Lung (tissue), 12 donors: Measurements from ENCODE around the gene CMKLR1. TPM values are rescaled to one million over a fixed set of nuclear protein-coding genes. Genes with fewer than 3 reads are reported as not detected.

Experiments
- ATAC-seq: fragments of 200-7000 bp; cut with Tn5 transposase; one replicate; pipeline ENCODE4 v1.9.1; 2020; ENCODE audit warnings: moderate number of reproducible peaks; ENCODE audit not compliant: insufficient read depth, low FRiP score
- DNase-seq, 3 donors: peaks; one replicate each; pipeline ENCODE4 v3.0.0-alpha.2; 2013 to 2017
- H3K27ac ChIP-seq, 2 donors: one replicate each; pipeline ENCODE4 v1.5.1; 2013; ENCODE audit warnings: mild to moderate bottlenecking in 2 of 2, moderate library complexity in 2 of 2, control low read depth in 1 of 2, inconsistent platforms in 1 of 2, low read depth in 1 of 2, low read length in 1 of 2
- H3K27me3 ChIP-seq, 3 donors: one replicate each; pipeline ENCODE4 v1.5.1; 2013; ENCODE audit warnings: low read length in 2 of 3; ENCODE audit not compliant: control insufficient read depth in 3 of 3, insufficient read depth in 3 of 3
- H3K36me3 ChIP-seq, 4 donors: one replicate each; pipeline ENCODE4 v1.5.1; 2013; ENCODE audit warnings: low read length in 4 of 4, mild to moderate bottlenecking in 1 of 4, moderate library complexity in 1 of 4; ENCODE audit not compliant: control insufficient read depth in 4 of 4, insufficient read depth in 4 of 4
- H3K4me1 ChIP-seq, 5 donors: one replicate each; pipeline ENCODE4 v1.5.1; 2013; ENCODE audit warnings: low read length in 5 of 5, mild to moderate bottlenecking in 2 of 5, moderate library complexity in 1 of 5; ENCODE audit not compliant: control insufficient read depth in 5 of 5, insufficient read depth in 5 of 5
- H3K4me3 ChIP-seq: one replicate; pipeline ENCODE4 v1.5.1; 2013; ENCODE audit warnings: mild to moderate bottlenecking, control low read depth, moderate library complexity
- H3K9ac ChIP-seq, 2 donors: one replicate each; pipeline ENCODE4 v1.5.1; 2013; ENCODE audit warnings: low read length in 2 of 2, control low read depth in 1 of 2; ENCODE audit not compliant: insufficient read depth in 1 of 2
- H3K9me3 ChIP-seq, 4 donors: one replicate each; pipeline ENCODE4 v1.5.1; 2013; ENCODE audit warnings: low read length in 3 of 4, mild to moderate bottlenecking in 1 of 4, moderate library complexity in 1 of 4; ENCODE audit not compliant: control insufficient read depth in 4 of 4, insufficient read depth in 3 of 4
- CTCF ChIP-seq: IDR thresholded peaks from 2 replicates; pipeline ENCODE4 v1.5.1; 2012; ENCODE audit warnings: mild to moderate bottlenecking; ENCODE audit errors: control extremely low read depth, extremely low read depth
- WGBS, 2 donors: extraction: QIAGEN DNeasy Blood & Tissue Kit; methylation state at CpG; one replicate each; pipeline ENCODE4 v1.1.7; 2013; 5-methylcytosine and 5-hydroxymethylcytosine counted together
- polyA plus RNA-seq, 2 donors: library from polyadenylated mRNA; stranded (reverse); fragments of 200-250 nt; gene quantifications; one replicate each; pipeline ENCODE4 v1.2.1, GENCODE V29; 2013
- total RNA-seq, 2 donors: library from RNA; depleted of rRNA in 1 of 2; stranded (reverse); fragments of >200 nt in 1 of 2; gene quantifications; one replicate each; pipeline ENCODE4 v1.2.1, GENCODE V29; 2014 to 2021
- donor health status: control.
- donor health status: control.
- donor health status: Bipolar disorder and iron deficiency.
- donor health status: healthy.
- donor health status: DM: yes; HTN: yes; CAD: no.

CMKLR1 gene
- total and polyA plus RNA-seq, 4 donors = 4.4 to 20.5 (median 17.5) TPM

- Histone ChIP-seq H3K9ac (no peak overlapping the region), H3K27ac (no peak overlapping the region), H3K4me1 (peaks cover 0 to 27% (median 11%) of the 10 kb centered on the region in 5 donors), H3K36me3 (peaks cover 0 to 10% (median 5%) of the 10 kb centered on the region in 4 donors), H3K4me3 (no peak overlapping the region), H3K27me3 (peaks cover 0 to 2% (median 0%) of the 10 kb centered on the region in 3 donors), H3K9me3 (peaks cover 0 to 2% (median under 1%) of the 10 kb centered on the region in 4 donors)
- no peak for TF ChIP-seq CTCF
- ATAC-seq = no peak
- WGBS, 2 donors = 70 to 88% methylated on average over 2 of the region's 2 CpGs
- no peak for DNase-seq
Measured at GRCh38 chr12:108326254-108326750, 12.8 kb downstream of the CMKLR1 start.

GRCh38 chr12:108325549-108325948 is 13.6 kb downstream of the CMKLR1 start:
- TF ChIP-seq CTCF = no peak
- H3K4me1 ChIP-seq = peaks cover 0 to 27% (median 11%) of the 10 kb centered on the region in 5 donors
- no peak overlapping the region for H3K4me3 ChIP-seq
- no peak overlapping the region for H3K27ac ChIP-seq
- no peak overlapping the region for H3K9ac ChIP-seq
- H3K36me3 ChIP-seq = peaks cover 0 to 10% (median 5%) of the 10 kb centered on the region in 4 donors
- 76 to 87% methylated on average over 3 of the region's 3 CpGs for WGBS, 2 donors
- H3K27me3 ChIP-seq = peaks cover 0 to 5% (median 0%) of the 10 kb centered on the region in 3 donors
- peaks cover 0 to 2% (median under 1%) of the 10 kb centered on the region in 4 donors for H3K9me3 ChIP-seq
- DNase-seq = no peak
- no peak for ATAC-seq

DNA sequence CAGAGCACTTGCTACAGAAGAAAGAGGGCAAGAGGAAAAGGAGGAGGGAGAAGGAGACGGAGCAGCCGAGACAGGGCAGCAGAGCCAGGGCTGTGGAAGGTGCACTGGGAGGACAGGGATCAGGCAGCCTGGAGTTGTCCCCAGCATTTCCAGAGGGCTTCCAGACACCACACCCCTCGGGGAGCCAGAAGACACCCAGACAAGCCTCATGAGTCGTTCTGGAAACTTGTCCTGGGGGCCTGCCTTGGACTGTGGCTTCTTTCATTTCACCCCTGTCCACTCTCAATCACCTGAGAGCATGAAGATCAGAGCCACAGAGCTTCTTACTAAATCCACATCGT is 14.1 kb downstream of the CMKLR1 start:
- DNase-seq (no peak), ATAC-seq (no peak)
- Histone ChIP-seq H3K36me3 (peaks cover 0 to 5% (median 4%) of the 10 kb centered on the region in 4 donors), H3K27me3 (peaks cover 0 to 7% (median 0%) of the 10 kb centered on the region in 3 donors), H3K4me3 (no peak overlapping the region), H3K4me1 (peaks cover 0 to 27% (median 11%) of the 10 kb centered on the region in 5 donors), H3K9ac (no peak overlapping the region), H3K27ac (no peak overlapping the region), H3K9me3 (peaks cover 0 to 2% (median under 1%) of the 10 kb centered on the region in 4 donors)
- no peak for TF ChIP-seq CTCF
- WGBS, 2 donors = 69 to 84% methylated on average over 5 of the region's 5 CpGs
